HG03442 (cell line): ENCODE measurements around the gene IGF2R.
"Not testable (repeated sequence)": the region's sequence is repeated elsewhere in the genome, so short reads cannot be mapped to it uniquely, and the experiment has no call there.

ENCODE experiments used
- ATAC-seq: cut with Tn5 transposase; IDR thresholded peaks from one replicate; pipeline ENCODE4 v1.9.1; 2021; ENCODE audit warnings: mild to moderate bottlenecking, moderate library complexity; ENCODE audit not compliant: unreplicated experiment

Gene IGF2R

GRCh38 chr6:160088069-160088783 lies 119.3 kb downstream of the IGF2R start:
- no peak for ATAC-seq

GRCh38 chr6:160088784-160089533 lies 120.1 kb downstream of the IGF2R start:
- no peak for ATAC-seq

- no peak for ATAC-seq
Observed at GRCh38 chr6:160089534-160089897, 120.6 kb downstream of the IGF2R start.

- ATAC-seq: not testable (repeated sequence)
Observed at GRCh38 chr6:160090442-160091239, 121.8 kb downstream of the IGF2R start.

GRCh38 chr6:160092176-160092575 lies 123.3 kb downstream of the IGF2R start:
- not testable (repeated sequence) for ATAC-seq

GRCh38 chr6:160092602-160093001 lies 123.7 kb downstream of the IGF2R start:
- ATAC-seq: no peak

GRCh38 chr6:160093061-160093460 lies 124.2 kb downstream of the IGF2R start:
- ATAC-seq: no peak

- no peak for ATAC-seq
Observed at GRCh38 chr6:160093946-160094345, 125.1 kb downstream of the IGF2R start.

- ATAC-seq: no peak
Observed at GRCh38 chr6:160095146-160095845, 126.4 kb downstream of the IGF2R start.

- ATAC-seq: no peak
Observed at GRCh38 chr6:160101277-160102205, 132.7 kb downstream of the IGF2R start.

GRCh38 chr6:160102399-160102798 lies 133.5 kb downstream of the IGF2R start:
- ATAC-seq: no peak

- ATAC-seq: peak; percentile 47
Observed at GRCh38 chr6:160102956-160103824, 134.3 kb downstream of the IGF2R start.

- ATAC-seq: no peak
Observed at GRCh38 chr6:160103825-160104100, 134.9 kb downstream of the IGF2R start.

GRCh38 chr6:160104821-160105517 lies 136.1 kb downstream of the IGF2R start:
- ATAC-seq: no peak

- no peak for ATAC-seq
Observed at GRCh38 chr6:160106010-160106409, 137.1 kb downstream of the IGF2R start.

- ATAC-seq: no peak
Observed at GRCh38 chr6:160106701-160107100, 137.8 kb downstream of the IGF2R start.

GRCh38 chr6:160108077-160108476 lies 139.2 kb downstream of the IGF2R start:
- no peak for ATAC-seq

- no peak for ATAC-seq
Observed at GRCh38 chr6:160110586-160111123, 141.8 kb downstream of the IGF2R start.
